Measurements from ENCODE around the gene UBC. TPM values are rescaled to one million over a fixed set of nuclear protein-coding genes. Genes with fewer than 3 reads are reported as not detected.

Gene UBC
- total RNA-seq, 4 donors from 2014 or later: 930 to 1,581 (median 1,433) TPM

GRCh38 chr12:124929649-124930419, 15.4 kb upstream of the UBC start:
- no peak for TF ChIP-seq CTCF (IDR thresholded peaks at IDR 0.05; ENCODE audit: low read depth)

GRCh38 chr12:124928912-124929530, 14.6 kb upstream of the UBC start:
- TF ChIP-seq CTCF (IDR thresholded peaks at IDR 0.05; ENCODE audit: low read depth): no peak

- TF ChIP-seq CTCF (IDR thresholded peaks at IDR 0.05; ENCODE audit: low read depth): no peak
Observed at GRCh38 chr12:124928095-124928911, 13.9 kb upstream of the UBC start.

- TF ChIP-seq CTCF (IDR thresholded peaks at IDR 0.05; ENCODE audit: low read depth): no peak
Observed at GRCh38 chr12:124927201-124928094, 13.0 kb upstream of the UBC start.

- TF ChIP-seq CTCF (IDR thresholded peaks at IDR 0.05; ENCODE audit: low read depth): no peak
Observed at GRCh38 chr12:124925117-124925516, 10.7 kb upstream of the UBC start.

- TF ChIP-seq CTCF (IDR thresholded peaks at IDR 0.05; ENCODE audit: low read depth): no peak
Observed at GRCh38 chr12:124923905-124924734, 9.7 kb upstream of the UBC start.
